H9 (cell line): ENCODE results near the gene OTULIN. TPM values are rescaled to one million over a fixed set of nuclear protein-coding genes. Genes with fewer than 3 reads are reported as not detected.

ENCODE experiments used
- DNase-seq: peaks from one replicate; pipeline ENCODE4 v3.0.0-alpha.2; 2017
- H2AFZ ChIP-seq: one replicate; pipeline ENCODE4 v1.6.1; 2013; ENCODE audit warnings: mild to moderate bottlenecking, low read length, control low read depth, moderate library complexity
- H2AK5ac ChIP-seq: 2 replicates; pipeline ENCODE4 v1.6.1; 2013; ENCODE audit warnings: low read length, control low read depth, mixed read lengths; ENCODE audit not compliant: insufficient read length
- H2BK120ac ChIP-seq: one replicate; pipeline ENCODE4 v1.6.1; 2013; ENCODE audit warnings: low read depth, mild to moderate bottlenecking, low read length, control low read depth, inconsistent platforms; ENCODE audit not compliant: poor library complexity, severe bottlenecking
- H2BK12ac ChIP-seq: 2 replicates; pipeline ENCODE4 v1.6.1; 2013; ENCODE audit warnings: low read length, control low read depth, mixed read lengths, low read depth; ENCODE audit not compliant: insufficient read length
- H2BK15ac ChIP-seq: 2 replicates; pipeline ENCODE4 v1.6.1; 2013; ENCODE audit warnings: low read depth, low read length, control low read depth
- H2BK20ac ChIP-seq: one replicate; pipeline ENCODE4 v1.6.1; 2013; ENCODE audit warnings: low read depth, mild to moderate bottlenecking, low read length, control low read depth, inconsistent platforms; ENCODE audit not compliant: poor library complexity, severe bottlenecking
- H2BK5ac ChIP-seq: 2 replicates; pipeline ENCODE4 v1.6.1; 2013; ENCODE audit warnings: low read length, control low read depth, mixed read lengths; ENCODE audit not compliant: insufficient read length
- H3K14ac ChIP-seq: 2 replicates; pipeline ENCODE4 v1.6.1; 2013; ENCODE audit warnings: low read length, control low read depth; ENCODE audit not compliant: insufficient read depth
- H3K18ac ChIP-seq: 2 replicates; pipeline ENCODE4 v1.6.1; 2013; ENCODE audit warnings: low read depth, mild to moderate bottlenecking, mixed read lengths, low read length, control low read depth; ENCODE audit not compliant: insufficient read length
- H3K23ac ChIP-seq: 2 replicates; pipeline ENCODE4 v1.6.1; 2013; ENCODE audit warnings: low read length, control low read depth, mixed read lengths, low read depth; ENCODE audit not compliant: insufficient read length
- H3K23me2 ChIP-seq: 2 replicates; pipeline ENCODE4 v1.6.1; 2013; ENCODE audit warnings: low read depth, mild to moderate bottlenecking, mixed read lengths, low read length, control low read depth; ENCODE audit not compliant: insufficient read length, poor library complexity, severe bottlenecking
- H3K27ac ChIP-seq: 2 replicates; pipeline ENCODE4 v1.5.1; 2013; ENCODE audit warnings: low read length, control low read depth, mixed read lengths, low read depth; ENCODE audit not compliant: insufficient read length
- H3K27me3 ChIP-seq: 2 replicates; pipeline ENCODE4 v1.6.1; 2013; ENCODE audit warnings: low read length, control low read depth, inconsistent platforms; ENCODE audit not compliant: insufficient read depth
- H3K4ac ChIP-seq: 2 replicates; pipeline ENCODE4 v1.6.1; 2013; ENCODE audit warnings: low read depth, mild to moderate bottlenecking, control low read depth, inconsistent platforms, low read length, moderate library complexity
- H3K4me1 ChIP-seq: 2 replicates; pipeline ENCODE4 v1.6.1; 2013; ENCODE audit warnings: low read length, control low read depth, inconsistent platforms; ENCODE audit not compliant: insufficient read depth
- H3K4me2 ChIP-seq: 2 replicates; pipeline ENCODE4 v1.6.1; 2013; ENCODE audit warnings: low read length, control low read depth, mixed read lengths; ENCODE audit not compliant: insufficient read length, insufficient read depth
- H3K56ac ChIP-seq: 2 replicates; pipeline ENCODE4 v1.6.1; 2013; ENCODE audit warnings: low read depth, mild to moderate bottlenecking, mixed read lengths, low read length, control low read depth; ENCODE audit not compliant: insufficient read length
- H3K79me1 ChIP-seq: 2 replicates; pipeline ENCODE4 v1.6.1; 2013; ENCODE audit warnings: low read depth, mild to moderate bottlenecking, moderate library complexity, low read length, control low read depth, inconsistent platforms; ENCODE audit not compliant: insufficient read depth, poor library complexity, severe bottlenecking
- H3K79me2 ChIP-seq: 2 replicates; pipeline ENCODE4 v1.6.1; 2013; ENCODE audit warnings: low read length, control low read depth, inconsistent platforms; ENCODE audit not compliant: insufficient read depth
- H3K9ac ChIP-seq: 2 replicates; pipeline ENCODE4 v1.6.1; 2013; ENCODE audit warnings: low read length, control low read depth, mixed read lengths; ENCODE audit not compliant: insufficient read length; ENCODE audit errors: extremely low read depth
- H3K9me3 ChIP-seq: one replicate; pipeline ENCODE4 v1.6.1; 2013; ENCODE audit warnings: low read depth, low read length, inconsistent platforms; ENCODE audit not compliant: control insufficient read depth
- H3T11ph ChIP-seq: one replicate; pipeline ENCODE4 v1.6.1; 2013; ENCODE audit warnings: mild to moderate bottlenecking, low read length, control low read depth, inconsistent platforms
- H4K20me1 ChIP-seq: one replicate; pipeline ENCODE4 v1.6.1; 2013; ENCODE audit not compliant: control insufficient read depth, insufficient read length, insufficient read depth
- H4K5ac ChIP-seq: 2 replicates; pipeline ENCODE4 v1.6.1; 2013; ENCODE audit warnings: low read depth, mild to moderate bottlenecking, mixed read lengths, low read length, control low read depth; ENCODE audit not compliant: insufficient read length
- H4K8ac ChIP-seq: replicated peaks from 2 replicates; pipeline ENCODE4 v1.6.1; 2013; ENCODE audit warnings: low read length, control low read depth, mixed read lengths, low read depth; ENCODE audit not compliant: insufficient read length
- H4K91ac ChIP-seq: 2 replicates; pipeline ENCODE4 v1.6.1; 2013; ENCODE audit warnings: low read depth, mild to moderate bottlenecking, moderate library complexity, mixed read lengths, low read length, control low read depth; ENCODE audit not compliant: insufficient read length
- H3K27ac Mint-ChIP-seq, 3 experiments: 2 replicates in 2 of 3; 3 replicates in 1 of 3; pipeline ENCODE4 v1.8.0; 2020 to 2021; ENCODE audit warnings: mixed read lengths in 3 of 3, mild to moderate bottlenecking in 1 of 3, moderate library complexity in 1 of 3
- H3K27me3 Mint-ChIP-seq: 2 replicates; pipeline ENCODE4 v1.8.0; 2021; ENCODE audit warnings: low read depth, mild to moderate bottlenecking, moderate library complexity, mixed read lengths
- H3K36me3 Mint-ChIP-seq, 3 experiments: 2 replicates in 2 of 3; 3 replicates in 1 of 3; pipeline ENCODE4 v1.8.0; 2020 to 2021; ENCODE audit warnings: low read depth in 3 of 3, mixed read lengths in 3 of 3; ENCODE audit not compliant: insufficient read depth in 1 of 3
- H3K4me1 Mint-ChIP-seq, 2 experiments: 2 replicates each; pipeline ENCODE4 v1.8.0; 2020; ENCODE audit warnings: mixed read lengths in 2 of 2
- H3K4me3 Mint-ChIP-seq, 2 experiments: 2 replicates in 1 of 2; 3 replicates in 1 of 2; pipeline ENCODE4 v1.8.0; 2020 to 2021; ENCODE audit warnings: mild to moderate bottlenecking in 2 of 2, mixed read lengths in 2 of 2, moderate library complexity in 1 of 2
- H3K9me3 Mint-ChIP-seq, 2 experiments: 2 replicates in 1 of 2; 3 replicates in 1 of 2; pipeline ENCODE4 v1.8.0; 2020; ENCODE audit warnings: mild to moderate bottlenecking in 2 of 2, mixed read lengths in 2 of 2, moderate library complexity in 1 of 2
- CTCF ChIP-seq: fragments of 200-600 bp; sonication (generic); conservative IDR thresholded peaks from 3 replicates; pipeline ENCODE4 v1.8.0; 2021; ENCODE audit warnings: antibody characterized with exemption, mild to moderate bottlenecking
- WGBS: extraction: QIAGEN DNeasy Blood & Tissue Kit; methylation state at CpG from one replicate; pipeline ENCODE4 v1.1.7; 2013; ENCODE audit warnings: missing lambda C conversion rate, low lambda C conversion rate, mixed read lengths; ENCODE audit not compliant: insufficient read length; ENCODE audit errors: extremely low coverage; 5-methylcytosine and 5-hydroxymethylcytosine counted together
- total RNA-seq: library from RNA; stranded (reverse); gene quantifications from 2 replicates; pipeline ENCODE4 v1.2.1, GENCODE V29; 2021

OTULIN gene
- total RNA-seq, 1 experiment from 2014 or later, result 35.8 TPM

- peaks cover 5 to 6% of the 10 kb centered on the region in 2 experiments for H3K4me1 Mint-ChIP-seq
- Histone ChIP-seq H3K9me3 (no peaks in the 10 kb centered on the region), H2BK120ac (no peak overlapping the region), H2AFZ (no peak overlapping the region), H3K79me2 (no peaks in the 10 kb centered on the region), H2BK12ac (no peak overlapping the region), H4K8ac (no peak overlapping the region), H3K4me2 (no peak overlapping the region), H3K18ac (no peak overlapping the region), H4K5ac (no peak overlapping the region), H3K9ac (no peak overlapping the region), H3K4me1 (no peaks in the 10 kb centered on the region), H2AK5ac (no peak overlapping the region), H2BK5ac (no peak overlapping the region), H3K56ac (no peak overlapping the region), H4K20me1 (no peaks in the 10 kb centered on the region), H2BK15ac (no peak overlapping the region), H2BK20ac (no peak overlapping the region), H3K23me2 (no peaks in the 10 kb centered on the region), H3K27ac (no peak overlapping the region), H4K91ac (no peak overlapping the region), H3K4ac (no peak overlapping the region), H3K23ac (no peak overlapping the region), H3K14ac (no peak overlapping the region), H3K79me1 (no peaks in the 10 kb centered on the region), H3K27me3 (no peaks in the 10 kb centered on the region), H3T11ph (no peak overlapping the region)
- no peak overlapping the region for H3K27ac Mint-ChIP-seq
- no CpG with 5 or more reads among the region's 4 CpGs for WGBS
- TF ChIP-seq CTCF, result no peak
- peaks cover 20 to 51% (median 40%) of the 10 kb centered on the region in 3 experiments; a peak in 6 of 7 replicates for H3K36me3 Mint-ChIP-seq
- no peaks in the 10 kb centered on the region for H3K27me3 Mint-ChIP-seq
- no peaks in the 10 kb centered on the region for H3K9me3 Mint-ChIP-seq
- H3K4me3 Mint-ChIP-seq, result no peak overlapping the region
- DNase-seq, result no peak
Measured at GRCh38 chr5:14683906-14684455, 19.5 kb downstream of the OTULIN start.
